Activated CD4-positive, alpha-beta T cell treated with anti-CD3 and anti-CD28 coated beads for 36 hours (primary cell): ENCODE data around the gene CAMK2A. TPM values are rescaled to one million over a fixed set of nuclear protein-coding genes. Genes with fewer than 3 reads are reported as not detected.

Source experiments
- ATAC-seq: fragments of 200-7000 bp; cut with Tn5 transposase; one replicate; pipeline ENCODE4 v1.10.0; 2021; ENCODE audit warnings: mild to moderate bottlenecking, moderate library complexity
- CTCF ChIA-PET: fragments of 350-600 bp; sonication (Branson Sonifier 250); formaldehyde crosslinking; loops from one replicate; lab custom pipeline; 2021; ENCODE audit warnings: antibody characterized with exemption; lab: Charles Lee
- POLR2A ChIA-PET: fragments of 350-600 bp; sonication (Branson Sonifier 250); formaldehyde crosslinking; loops from one replicate; lab custom pipeline; 2021; ENCODE audit warnings: antibody characterized with exemption, inconsistent platforms; lab: Charles Lee
- DNase-seq: peaks from one replicate; pipeline ENCODE4 v3.0.0-alpha.2; 2020
- H3K27ac Mint-ChIP-seq: one replicate; pipeline ENCODE4 v1.8.0; 2021; ENCODE audit warnings: mixed read lengths
- H3K27me3 Mint-ChIP-seq: one replicate; pipeline ENCODE4 v1.8.0; 2021; ENCODE audit warnings: mixed read lengths
- H3K36me3 Mint-ChIP-seq: one replicate; pipeline ENCODE4 v1.8.0; 2021; ENCODE audit warnings: low read depth, mixed read lengths
- H3K4me1 Mint-ChIP-seq: one replicate; pipeline ENCODE4 v1.8.0; 2021; ENCODE audit warnings: mixed read lengths
- H3K4me3 Mint-ChIP-seq: one replicate; pipeline ENCODE4 v1.8.0; 2021; ENCODE audit warnings: mild to moderate bottlenecking, moderate library complexity, mixed read lengths
- H3K9me3 Mint-ChIP-seq: one replicate; pipeline ENCODE4 v1.8.0; 2021; ENCODE audit warnings: low read depth, mixed read lengths
- intact Hi-C, 2 experiments: fragments of 100-400 bp; cut with DNase I in 1 of 2; cut with micrococcal nuclease in 1 of 2; formaldehyde crosslinking; loops; one replicate each; pipeline versions ENCODE4 v1.14.2 to v1.15.1; 2022 to 2024; cut with DNase I, micrococcal nuclease
- total RNA-seq, 2 experiments: library from RNA; stranded (reverse); gene quantifications; one replicate each; pipeline ENCODE4 v1.2.3, GENCODE V29; 2021

The CAMK2A gene
- total RNA-seq, 2 experiments from 2014 or later = not detected

GRCh38 chr5:150179019-150179620, 110.5 kb downstream of the CAMK2A start:
- CTCF ChIA-PET = interaction anchor here (0.5 kb wide), 1 partner anchor 723 kb away, joined by 3 read pairs; no protein-coding TSS in a partner anchor
- no peak for ATAC-seq
- Mint-ChIP-seq H3K9me3 (no peaks in the 10 kb centered on the region), H3K27me3 (no peaks in the 10 kb centered on the region), H3K4me1 (no peaks in the 10 kb centered on the region), H3K4me3 (no peak overlapping the region), H3K27ac (no peak overlapping the region), H3K36me3 (no peaks in the 10 kb centered on the region)
- no peak for DNase-seq
- intact Hi-C loops = no loop called here
- POLR2A ChIA-PET = no interaction called here

- no peak for ATAC-seq
- Mint-ChIP-seq H3K4me3 (no peak overlapping the region), H3K4me1 (no peaks in the 10 kb centered on the region), H3K9me3 (no peaks in the 10 kb centered on the region), H3K36me3 (no peaks in the 10 kb centered on the region), H3K27me3 (peaks cover 4% of the 10 kb centered on the region), H3K27ac (no peak overlapping the region)
- ChIA-PET CTCF (interaction anchor here (0.5 to 0.6 kb wide), 2 partner anchors 197 to 724 kb away, joined by 3 read pairs; no protein-coding TSS in a partner anchor), POLR2A (no interaction called here)
- no peak for DNase-seq
- intact Hi-C loops = no loop called here
These were observed 111.3 kb downstream of the CAMK2A start for GRCh38 chr5:150178262-150178661.

- ChIA-PET CTCF (no interaction called here), POLR2A (no interaction called here)
- intact Hi-C loops = no loop called here
- Mint-ChIP-seq H3K9me3 (no peaks in the 10 kb centered on the region), H3K27ac (no peak overlapping the region), H3K27me3 (peaks cover 5% of the 10 kb centered on the region), H3K4me1 (no peaks in the 10 kb centered on the region), H3K36me3 (no peaks in the 10 kb centered on the region), H3K4me3 (no peak overlapping the region)
- no peak for ATAC-seq
- DNase-seq = no peak
These were observed 111.9 kb downstream of the CAMK2A start for GRCh38 chr5:150177721-150178120.

- no peak for ATAC-seq
- no peak overlapping the region for H3K4me3 Mint-ChIP-seq
These were observed 112.7 kb downstream of the CAMK2A start for GRCh38 chr5:150176745-150177477.

GRCh38 chr5:150175536-150175935, 114.0 kb downstream of the CAMK2A start:
- no peaks in the 10 kb centered on the region for H3K4me1 Mint-ChIP-seq
- H3K36me3 Mint-ChIP-seq = no peaks in the 10 kb centered on the region
- ATAC-seq (no peak), DNase-seq (no peak)
- H3K9me3 Mint-ChIP-seq = no peaks in the 10 kb centered on the region
- H3K4me3 Mint-ChIP-seq = no peak overlapping the region
- intact Hi-C loops = no loop called here
- ChIA-PET POLR2A (no interaction called here), CTCF (interaction anchor here (0.6 to 1.4 kb wide), 4 partner anchors 16 to 181 kb away, joined by 3 to 4 read pairs (median 4); no protein-coding TSS in a partner anchor)
- peaks cover 12% of the 10 kb centered on the region for H3K27me3 Mint-ChIP-seq
- H3K27ac Mint-ChIP-seq = no peak overlapping the region

More at GRCh38 chr5:150176745-150177477, 112.7 kb downstream of the CAMK2A start:
- Mint-ChIP-seq H3K36me3 (no peaks in the 10 kb centered on the region), H3K27me3 (peaks cover 7% of the 10 kb centered on the region), H3K4me1 (no peaks in the 10 kb centered on the region), H3K9me3 (no peaks in the 10 kb centered on the region), H3K27ac (no peak overlapping the region)
- CTCF ChIA-PET = interaction anchor here (0.5 to 1.4 kb wide), 2 partner anchors 9 to 147 kb away, joined by 3 to 4 read pairs; no protein-coding TSS in a partner anchor
- POLR2A ChIA-PET = no interaction called here
- DNase-seq = no peak
- intact Hi-C loops = no loop called here

- no peak overlapping the region for H3K27ac Mint-ChIP-seq
- ChIA-PET POLR2A (no interaction called here), CTCF (interaction anchor here (0.6 to 1.4 kb wide), 4 partner anchors 16 to 181 kb away, joined by 3 to 4 read pairs (median 4); no protein-coding TSS in a partner anchor)
- peaks cover 15% of the 10 kb centered on the region for H3K27me3 Mint-ChIP-seq
- ATAC-seq (no peak), DNase-seq (no peak)
- no peak overlapping the region for H3K4me3 Mint-ChIP-seq
- no peaks in the 10 kb centered on the region for H3K4me1 Mint-ChIP-seq
- no peaks in the 10 kb centered on the region for H3K36me3 Mint-ChIP-seq
- H3K9me3 Mint-ChIP-seq = no peaks in the 10 kb centered on the region
- intact Hi-C loops = no loop called here
These were observed 114.5 kb downstream of the CAMK2A start for GRCh38 chr5:150175076-150175475.

- Mint-ChIP-seq H3K27ac (no peak overlapping the region), H3K4me3 (no peak overlapping the region), H3K4me1 (no peaks in the 10 kb centered on the region), H3K27me3 (peaks cover 17% of the 10 kb centered on the region), H3K9me3 (no peaks in the 10 kb centered on the region), H3K36me3 (no peaks in the 10 kb centered on the region)
- POLR2A ChIA-PET = interaction anchor here (0.6 kb wide), 1 partner anchor 10 kb away, joined by 3 read pairs; no protein-coding TSS in a partner anchor
- DNase-seq (no peak), ATAC-seq (no peak)
- CTCF ChIA-PET = interaction anchor here (0.8 kb wide), 1 partner anchor 10 kb away, joined by 3 read pairs; no protein-coding TSS in a partner anchor
- intact Hi-C loops = no loop called here
These were observed 115.3 kb downstream of the CAMK2A start for GRCh38 chr5:150174285-150174684.

GRCh38 chr5:150173161-150173560, 116.4 kb downstream of the CAMK2A start:
- Mint-ChIP-seq H3K27me3 (peaks cover 25% of the 10 kb centered on the region), H3K4me1 (no peaks in the 10 kb centered on the region), H3K4me3 (no peak overlapping the region), H3K27ac (no peak overlapping the region), H3K36me3 (no peaks in the 10 kb centered on the region), H3K9me3 (no peaks in the 10 kb centered on the region)
- no peak for ATAC-seq
- ChIA-PET CTCF (interaction anchor here (0.6 to 1.2 kb wide), 5 partner anchors 9 to 876 kb away, joined by 3 to 4 read pairs (median 4); no protein-coding TSS in a partner anchor), POLR2A (no interaction called here)
- DNase-seq = no peak
- intact Hi-C loops = no loop called here

GRCh38 chr5:150172556-150172955, 117.0 kb downstream of the CAMK2A start:
- Mint-ChIP-seq H3K4me1 (no peaks in the 10 kb centered on the region), H3K4me3 (no peak overlapping the region), H3K36me3 (no peaks in the 10 kb centered on the region), H3K9me3 (no peaks in the 10 kb centered on the region), H3K27me3 (peaks cover 28% of the 10 kb centered on the region), H3K27ac (no peak overlapping the region)
- ChIA-PET CTCF (interaction anchor here (0.6 to 1.2 kb wide), 4 partner anchors 13 to 877 kb away, joined by 3 to 4 read pairs (median 4); no protein-coding TSS in a partner anchor), POLR2A (no interaction called here)
- ATAC-seq (no peak), DNase-seq (no peak)
- intact Hi-C loops = no loop called here

- Mint-ChIP-seq H3K27ac (no peak overlapping the region), H3K9me3 (no peaks in the 10 kb centered on the region), H3K4me1 (no peaks in the 10 kb centered on the region), H3K4me3 (no peak overlapping the region), H3K36me3 (no peaks in the 10 kb centered on the region), H3K27me3 (peaks cover 30% of the 10 kb centered on the region)
- POLR2A ChIA-PET = no interaction called here
- intact Hi-C loops = no loop called here
- CTCF ChIA-PET = interaction anchor here (1.2 kb wide), 2 partner anchors 61 to 261 kb away, joined by 4 read pairs; no protein-coding TSS in a partner anchor
- ATAC-seq (no peak), DNase-seq (no peak)
These were observed 117.4 kb downstream of the CAMK2A start for GRCh38 chr5:150172145-150172544.
